Heart left ventricle (tissue), 16 donors: ENCODE measurements around the gene SERPINA9. TPM values are rescaled to one million over a fixed set of nuclear protein-coding genes. Genes with fewer than 3 reads are reported as not detected.

Experiments
- ATAC-seq, 4 donors: fragments of 200-7000 bp; cut with Tn5 transposase; one replicate each; pipeline ENCODE4 v1.9.1; 2020 to 2022; ENCODE audit warnings: moderate library complexity in 4 of 4, mild to moderate bottlenecking in 3 of 4, moderate number of reproducible peaks in 1 of 4
- DNase-seq, 5 donors: peaks; one replicate each; pipeline ENCODE4 v3.0.0-alpha.2; 2020
- H3K27ac ChIP-seq, 12 donors: fragments of 200-600 bp; sonication (generic) in 4 of 12; one replicate each; pipeline versions ENCODE4 v1.5.0 to v1.8.0; 2016 to 2022; ENCODE audit warnings: mild to moderate bottlenecking in 2 of 12
- H3K27me3 ChIP-seq, 9 donors: fragments of 200-600 bp; sonication (generic) in 2 of 9; one replicate each; pipeline versions ENCODE4 v1.5.1 to v1.8.0; 2016 to 2022; ENCODE audit warnings: mild to moderate bottlenecking in 3 of 9
- H3K36me3 ChIP-seq, 9 donors: fragments of 200-600 bp; sonication (generic) in 2 of 9; one replicate each; pipeline versions ENCODE4 v1.5.0 to v1.8.0; 2018 to 2022; ENCODE audit warnings: mild to moderate bottlenecking in 2 of 9
- H3K4me1 ChIP-seq, 12 donors: fragments of 200-600 bp; sonication (generic) in 4 of 12; one replicate each; pipeline versions ENCODE4 v1.5.0 to v1.8.0; 2016 to 2022; ENCODE audit warnings: mild to moderate bottlenecking in 3 of 12
- H3K4me3 ChIP-seq, 12 donors: fragments of 200-600 bp; sonication (generic) in 4 of 12; one replicate each; pipeline versions ENCODE4 v1.5.0 to v1.8.0; 2017 to 2022; ENCODE audit warnings: mild to moderate bottlenecking in 9 of 12, moderate library complexity in 4 of 12
- H3K9me3 ChIP-seq, 12 donors: fragments of 200-600 bp; sonication (generic) in 4 of 12; one replicate each; pipeline versions ENCODE4 v1.5.0 to v1.8.0; 2016 to 2022; ENCODE audit warnings: mild to moderate bottlenecking in 1 of 12
- CTCF ChIP-seq, 12 donors: fragments of 200-600 bp; sonication (generic) in 4 of 12; IDR thresholded peaks; one replicate each; pipeline versions ENCODE4 v1.5.0 to v1.8.0; 2018 to 2022; ENCODE audit warnings: antibody characterized with exemption in 12 of 12, mild to moderate bottlenecking in 5 of 12
- POLR2A ChIP-seq, 2 donors: fragments of 450-650 bp; IDR thresholded peaks; one replicate each; pipeline ENCODE4 v1.6.1; 2017; ENCODE audit warnings: antibody characterized with exemption in 2 of 2, mild to moderate bottlenecking in 2 of 2, moderate library complexity in 2 of 2
- WGBS, 4 donors: extraction: QIAGEN DNeasy Blood & Tissue Kit in 2 of 4; methylation state at CpG; one replicate each; pipeline versions ENCODE4 v1.1.5 to v1.1.7; 2013 to 2018; 5-methylcytosine and 5-hydroxymethylcytosine counted together
- intact Hi-C, 10 donors: fragments of 100-400 bp; cut with DNase I; formaldehyde crosslinking; loops; one replicate each; pipeline versions ENCODE4 v1.11.1 to v1.14.2; 2022
- polyA plus RNA-seq, 2 donors: library from polyadenylated mRNA; stranded (reverse); fragments of 200-250 nt; gene quantifications; one replicate each; pipeline ENCODE4 v1.2.3, GENCODE V29; 2013
- total RNA-seq, 9 donors: library from RNA; depleted of rRNA in 2 of 9; stranded (reverse); fragments of >200 nt in 2 of 9; fragmentation: NEBNext Ultra II Directional in 3 of 9; extraction: Animal tissue kit (Norgen Biotek cat#: 25700) in 3 of 9; gene quantifications; one replicate each; pipeline versions ENCODE4 v1.1.0 to v1.2.4, GENCODE V29; 2016 to 2023
- donor health status: ischemic (EF 13 %, LVEDD 7.1; RV severe dilation, severe dysfunction).
- donor health status: healthy with polysubstance abuse.
- donor health status: DM: no; HTN: yes; CAD: no.
- donor health status: DM: no; HTN: no; CAD: no.
- donor health status: ischemic (EF 25% LVEDD 6.9; RV normal size, moderate dysfunction).
- donor health status: ischemic (EF 25% LVEDD 5.7; RV mildly dilated, moderate dysfunction).
- donor health status: healthy.
- donor health status: DM: yes; HTN: yes; CAD: no.
- donor health status: ischemic (EF 35%, LVEDD 5.7; RV mildly dilated, moderate dysfunction).
- donor health status: nonischemic (EF 11% LVEDD 7.7; RV severe dilation, severe dysfunction).
- donor health status: DM: yes; HTN: yes; CAD: no.
- donor health status: PGD.
- donor health status: ischemic (EF 29% LVEDD 5.4; RV normal size, mild dysfunction).
- donor health status: nonischemic (EF 23%, LVEDD 6.1; RV moderate dilation, normal function).

SERPINA9 gene
- total and polyA plus RNA-seq, 11 donors: not detected

DNA sequence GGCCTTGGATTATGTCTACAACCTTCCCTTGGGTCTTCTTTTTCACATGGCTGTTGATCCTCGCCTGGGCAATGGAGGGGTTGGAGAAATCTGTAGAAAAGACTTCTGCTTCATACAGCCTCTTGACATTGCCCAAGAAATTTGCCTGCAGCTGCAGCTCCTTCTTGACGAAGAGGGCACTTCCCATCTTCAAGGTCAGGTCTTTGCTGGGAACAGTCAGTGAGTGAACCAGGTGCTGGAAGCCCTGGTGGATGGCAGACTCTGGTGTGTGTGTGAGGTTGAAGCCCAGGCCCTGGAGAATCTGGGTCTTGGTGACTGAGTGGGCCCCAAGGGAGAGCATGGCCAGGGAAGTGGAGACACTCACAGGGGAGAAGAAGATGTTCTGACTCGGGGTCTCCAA is 6.7 kb downstream of the SERPINA9 start:
- no peak for DNase-seq
- Histone ChIP-seq H3K4me1 (no peaks in the 10 kb centered on the region), H3K36me3 (no peaks in the 10 kb centered on the region), H3K27me3 (peaks cover 0 to 16% (median 0%) of the 10 kb centered on the region in 9 donors), H3K9me3 (peaks cover 0 to 11% (median 0%) of the 10 kb centered on the region in 12 donors), H3K4me3 (no peak overlapping the region), H3K27ac (no peak overlapping the region)
- TF ChIP-seq POLR2A (IDR thresholded peaks at IDR 0.05): no peak
- TF ChIP-seq CTCF (IDR thresholded peaks at IDR 0.05): no peak
- whole genome bisulfite sequencing, 4 donors: 69 to 78% (median 75%) methylated on average over 3 of the region's 3 CpGs
- ATAC-seq: no peak
- intact Hi-C loops: no loop called here

- no peak overlapping the region for H3K27ac ChIP-seq
- TF ChIP-seq CTCF (IDR thresholded peaks at IDR 0.05) (no peak), POLR2A (IDR thresholded peaks at IDR 0.05) (no peak)
- intact Hi-C loops: no loop called here
These were observed 8.1 kb downstream of the SERPINA9 start for GRCh38 chr14:94467728-94468520.

DNA sequence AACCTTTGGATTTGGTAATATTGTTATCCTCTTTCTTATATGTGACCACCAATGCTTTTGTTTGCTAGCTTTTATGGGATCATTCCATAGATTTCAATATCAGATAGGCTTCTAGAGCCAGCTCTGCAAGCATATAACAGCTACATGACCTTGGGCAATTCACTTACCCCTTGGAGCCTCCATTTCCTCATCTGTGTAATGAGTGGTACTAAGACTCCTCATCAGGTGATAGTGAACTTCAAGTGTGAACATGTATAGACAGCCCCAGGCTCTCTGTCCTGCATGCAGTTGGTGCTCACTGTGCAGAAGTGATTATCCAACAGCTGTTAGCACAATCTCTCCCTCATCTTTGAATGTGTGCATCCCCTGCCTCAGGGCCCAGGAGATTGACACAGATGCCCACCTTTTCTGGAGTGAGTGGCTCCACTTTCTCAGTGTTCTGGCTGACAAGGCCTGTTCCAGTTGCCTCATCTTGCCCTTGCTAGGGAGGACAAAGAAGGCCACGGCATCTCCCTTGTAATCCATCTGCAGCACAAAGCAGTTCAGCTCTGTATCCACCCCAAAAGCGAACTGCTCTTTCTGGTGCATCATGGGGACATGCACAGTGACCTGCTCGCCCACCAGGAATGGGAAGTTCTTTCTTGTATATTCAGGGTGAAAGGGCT is 9.2 kb downstream of the SERPINA9 start:
- Histone ChIP-seq H3K4me3 (no peak overlapping the region), H3K27me3 (peaks cover 0 to 8% (median 0%) of the 10 kb centered on the region in 9 donors), H3K4me1 (no peaks in the 10 kb centered on the region), H3K36me3 (no peaks in the 10 kb centered on the region), H3K27ac (no peak overlapping the region), H3K9me3 (peaks cover 0 to 13% (median 0%) of the 10 kb centered on the region in 12 donors)
- WGBS, 4 donors: 45 to 66% (median 60%) methylated on average over 3 of the region's 3 CpGs
- TF ChIP-seq POLR2A (IDR thresholded peaks at IDR 0.05) (no peak), CTCF (IDR thresholded peaks at IDR 0.05) (no peak)
- ATAC-seq (no peak), DNase-seq (no peak)
- intact Hi-C loops: no loop called here

More at GRCh38 chr14:94467728-94468520, 8.1 kb downstream of the SERPINA9 start:
- Histone ChIP-seq H3K27me3 (peaks cover 0 to 8% (median 0%) of the 10 kb centered on the region in 9 donors), H3K4me1 (no peaks in the 10 kb centered on the region), H3K4me3 (no peak overlapping the region), H3K36me3 (no peaks in the 10 kb centered on the region), H3K9me3 (peaks cover 0 to 13% (median 0%) of the 10 kb centered on the region in 12 donors)
- 78 to 82% (median 81%) methylated on average over 4 of the region's 4 CpGs for WGBS, 4 donors
- DNase-seq: no peak
- no peak for ATAC-seq

DNA sequence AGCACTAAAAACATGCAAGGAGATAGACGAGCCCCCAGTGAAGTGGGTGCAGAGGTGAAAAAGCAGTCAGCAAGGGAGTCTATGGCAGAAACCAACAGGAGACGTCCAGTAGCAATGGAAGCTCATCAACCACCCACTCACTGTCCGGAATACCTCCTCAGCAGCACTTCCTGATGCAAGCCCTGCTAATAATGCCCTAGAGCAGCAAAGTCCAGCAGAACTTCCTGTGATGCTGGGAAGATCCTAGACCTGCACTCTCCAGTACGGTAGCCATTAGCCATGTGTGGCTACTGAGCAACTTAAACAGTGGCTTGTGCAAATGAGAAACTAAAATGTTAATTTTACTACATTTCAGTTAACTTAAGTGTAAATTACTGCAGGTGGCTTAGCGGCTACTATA is 11.0 kb downstream of the SERPINA9 start:
- no peak for DNase-seq
- no peak for TF ChIP-seq CTCF (IDR thresholded peaks at IDR 0.05)
- no peak for TF ChIP-seq POLR2A (IDR thresholded peaks at IDR 0.05)

More for the DNA sequence above, 11.0 kb downstream of the SERPINA9 start:
- Histone ChIP-seq H3K36me3 (no peaks in the 10 kb centered on the region), H3K27me3 (peaks cover 0 to 8% (median 0%) of the 10 kb centered on the region in 9 donors), H3K27ac (no peak overlapping the region), H3K4me1 (no peaks in the 10 kb centered on the region), H3K9me3 (peaks cover 0 to 13% (median 0%) of the 10 kb centered on the region in 12 donors), H3K4me3 (no peak overlapping the region)
- intact Hi-C loops: no loop called here
- WGBS, 4 donors: 69 to 77% (median 72%) methylated on average over 5 of the region's 5 CpGs
- no peak for ATAC-seq
